Lower leg skin (tissue), 4 donors: Measurements from ENCODE around the gene GPR75. TPM values are rescaled to one million over a fixed set of nuclear protein-coding genes. Genes with fewer than 3 reads are reported as not detected.

ENCODE experiments used
- DNase-seq, 2 donors: peaks; one replicate each; pipeline ENCODE4 v3.0.0-alpha.2; 2019; ENCODE audit warnings: low spot score in 2 of 2
- H3K4me3 ChIP-seq: fragments of 200-600 bp; sonication (generic); 2 replicates; pipeline ENCODE4 v1.5.1; 2017; ENCODE audit warnings: mild to moderate bottlenecking, low read depth; ENCODE audit not compliant: poor library complexity, severe bottlenecking
- POLR2A ChIP-seq, 2 donors: fragments of 450-650 bp; IDR thresholded peaks; one replicate each; pipeline ENCODE4 v1.6.1; 2016 to 2017; ENCODE audit warnings: antibody characterized with exemption in 2 of 2, mild to moderate bottlenecking in 1 of 2, moderate library complexity in 1 of 2
- WGBS, 2 donors: methylation state at CpG; one replicate each; pipeline ENCODE4 v1.1.5; 2018; 5-methylcytosine and 5-hydroxymethylcytosine counted together
- intact Hi-C: fragments of 100-400 bp; cut with DNase I; formaldehyde crosslinking; loops from one replicate; pipeline ENCODE4 v1.15.0; 2023; ENCODE audit warnings: low total_unique reads
- total RNA-seq, 4 donors: library from RNA; depleted of rRNA; stranded (reverse); fragments of >200 nt; gene quantifications; one replicate each; pipeline ENCODE4 v1.1.0, GENCODE V29; 2016
- TF ChIP-seq, protein P1 (sequence below), 3 donors: fragments of 450-650 bp; IDR thresholded peaks; one replicate each; pipeline ENCODE4 v1.5.1; 2016; ENCODE audit warnings: antibody characterized with exemption in 3 of 3, mild to moderate bottlenecking in 3 of 3, moderate library complexity in 2 of 3

The GPR75 gene
- total RNA-seq, 4 donors from 2014 or later, result 1.1 to 6.3 (median 2.2) TPM

DNA sequence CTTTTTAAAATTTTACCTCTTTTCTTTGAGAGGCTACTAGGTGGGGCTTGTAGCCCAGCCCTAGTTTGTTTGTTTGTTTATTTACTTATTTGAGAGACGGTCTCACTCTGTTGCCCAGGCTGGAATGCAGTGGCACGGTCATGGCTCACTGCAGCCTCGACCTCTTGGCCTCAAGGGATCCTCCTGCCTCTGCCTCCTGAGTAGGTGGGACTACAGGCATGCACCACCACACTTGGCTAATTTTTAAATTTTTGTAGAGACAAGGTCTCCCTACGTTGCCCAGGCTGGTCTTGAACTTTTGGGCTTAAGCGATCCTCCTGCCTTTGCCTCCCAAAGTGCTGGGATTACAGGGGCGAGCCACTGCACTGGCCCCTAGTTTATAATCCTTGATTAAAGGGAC lies 38.0 kb downstream of the GPR75 start:
- intact Hi-C loops, result no loop called here
- H3K4me3 ChIP-seq, result no peak overlapping the region
- DNase-seq, result no peak
- no peak for TF ChIP-seq POLR2A (IDR thresholded peaks at IDR 0.05)
- TF ChIP-seq, protein P1, sequence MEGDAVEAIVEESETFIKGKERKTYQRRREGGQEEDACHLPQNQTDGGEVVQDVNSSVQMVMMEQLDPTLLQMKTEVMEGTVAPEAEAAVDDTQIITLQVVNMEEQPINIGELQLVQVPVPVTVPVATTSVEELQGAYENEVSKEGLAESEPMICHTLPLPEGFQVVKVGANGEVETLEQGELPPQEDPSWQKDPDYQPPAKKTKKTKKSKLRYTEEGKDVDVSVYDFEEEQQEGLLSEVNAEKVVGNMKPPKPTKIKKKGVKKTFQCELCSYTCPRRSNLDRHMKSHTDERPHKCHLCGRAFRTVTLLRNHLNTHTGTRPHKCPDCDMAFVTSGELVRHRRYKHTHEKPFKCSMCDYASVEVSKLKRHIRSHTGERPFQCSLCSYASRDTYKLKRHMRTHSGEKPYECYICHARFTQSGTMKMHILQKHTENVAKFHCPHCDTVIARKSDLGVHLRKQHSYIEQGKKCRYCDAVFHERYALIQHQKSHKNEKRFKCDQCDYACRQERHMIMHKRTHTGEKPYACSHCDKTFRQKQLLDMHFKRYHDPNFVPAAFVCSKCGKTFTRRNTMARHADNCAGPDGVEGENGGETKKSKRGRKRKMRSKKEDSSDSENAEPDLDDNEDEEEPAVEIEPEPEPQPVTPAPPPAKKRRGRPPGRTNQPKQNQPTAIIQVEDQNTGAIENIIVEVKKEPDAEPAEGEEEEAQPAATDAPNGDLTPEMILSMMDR (IDR thresholded peaks at IDR 0.05), result no peak
- 91 to 92% methylated on average over 6 of the region's 6 CpGs for WGBS, 2 donors

DNA sequence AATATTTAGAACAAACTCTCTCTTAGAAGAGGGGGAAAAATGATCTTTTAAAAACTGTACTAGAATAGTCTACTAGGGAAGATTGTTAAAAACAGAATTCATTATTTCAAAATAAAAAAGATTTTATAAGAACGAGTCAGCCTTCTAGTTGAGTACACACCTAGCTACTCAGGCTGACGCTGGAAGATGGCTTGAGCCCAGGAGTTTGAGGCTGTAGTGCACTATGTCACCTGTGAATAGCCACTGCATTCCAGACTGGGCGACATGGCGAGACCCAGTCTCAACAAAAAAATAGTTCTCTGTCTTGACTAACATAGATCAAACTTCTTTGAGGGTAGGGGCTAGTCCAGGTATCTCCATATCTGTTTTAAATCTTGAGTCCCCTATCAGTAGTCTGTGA lies 39.1 kb downstream of the GPR75 start:
- 80 to 88% methylated on average over 4 of the region's 4 CpGs for WGBS, 2 donors
- no peak overlapping the region for H3K4me3 ChIP-seq
- no peak for DNase-seq
- no peak for TF ChIP-seq POLR2A (IDR thresholded peaks at IDR 0.05)
- TF ChIP-seq, protein P1 (IDR thresholded peaks at IDR 0.05), result no peak
- intact Hi-C loops, result no loop called here

DNA sequence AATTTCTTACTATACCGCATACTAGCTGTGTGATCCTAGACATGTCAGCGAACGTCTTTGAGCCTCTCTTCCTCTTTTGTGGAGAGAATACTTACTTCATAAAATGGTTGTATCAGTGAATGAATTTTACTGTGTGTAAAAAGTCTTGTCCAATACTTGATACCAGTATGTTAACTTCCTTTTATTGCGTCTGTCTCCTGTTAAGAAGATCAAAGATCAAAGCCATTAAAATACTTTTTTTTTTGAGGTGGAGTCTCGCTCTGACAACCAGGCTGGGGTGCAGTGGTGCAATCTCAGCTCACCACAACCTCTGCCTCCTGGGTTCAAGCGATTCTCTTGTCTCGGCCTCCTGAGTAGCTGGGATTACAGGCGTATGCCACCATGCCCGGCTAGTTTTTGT lies 39.7 kb downstream of the GPR75 start:
- WGBS, 2 donors, result 87 to 91% methylated on average over 9 of the region's 9 CpGs
- TF ChIP-seq POLR2A (IDR thresholded peaks at IDR 0.05), result no peak
- TF ChIP-seq, protein P1 (IDR thresholded peaks at IDR 0.05), result no peak
- intact Hi-C loops, result no loop called here
- H3K4me3 ChIP-seq, result no peak overlapping the region
- DNase-seq, result no peak

DNA sequence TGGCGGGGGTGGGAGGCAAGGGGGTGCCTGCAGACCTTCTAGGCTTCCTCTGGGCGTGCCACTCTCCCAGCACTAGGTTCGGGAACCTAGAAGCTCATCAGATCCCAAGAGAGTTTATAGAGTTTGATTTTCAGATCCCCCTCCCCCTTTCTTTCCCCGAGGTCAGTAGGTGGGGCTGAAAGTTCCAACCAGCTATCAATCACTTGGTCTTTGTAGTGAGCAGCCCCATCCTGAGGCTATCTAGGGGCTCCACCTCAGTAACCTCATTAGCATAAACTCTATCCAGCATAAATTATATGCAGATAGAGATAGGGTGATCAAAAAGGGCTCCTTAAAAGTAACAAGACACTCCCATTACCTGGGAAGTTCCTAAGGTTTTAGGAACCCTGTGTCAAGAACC lies 40.1 kb downstream of the GPR75 start:
- no peak overlapping the region for H3K4me3 ChIP-seq
- TF ChIP-seq, protein P1 (IDR thresholded peaks at IDR 0.05), result no peak
- no peak for TF ChIP-seq POLR2A (IDR thresholded peaks at IDR 0.05)
- no peak for DNase-seq
- WGBS, 2 donors, result 71 to 74% methylated on average over 4 of the region's 4 CpGs
- intact Hi-C loops, result no loop called here

DNA sequence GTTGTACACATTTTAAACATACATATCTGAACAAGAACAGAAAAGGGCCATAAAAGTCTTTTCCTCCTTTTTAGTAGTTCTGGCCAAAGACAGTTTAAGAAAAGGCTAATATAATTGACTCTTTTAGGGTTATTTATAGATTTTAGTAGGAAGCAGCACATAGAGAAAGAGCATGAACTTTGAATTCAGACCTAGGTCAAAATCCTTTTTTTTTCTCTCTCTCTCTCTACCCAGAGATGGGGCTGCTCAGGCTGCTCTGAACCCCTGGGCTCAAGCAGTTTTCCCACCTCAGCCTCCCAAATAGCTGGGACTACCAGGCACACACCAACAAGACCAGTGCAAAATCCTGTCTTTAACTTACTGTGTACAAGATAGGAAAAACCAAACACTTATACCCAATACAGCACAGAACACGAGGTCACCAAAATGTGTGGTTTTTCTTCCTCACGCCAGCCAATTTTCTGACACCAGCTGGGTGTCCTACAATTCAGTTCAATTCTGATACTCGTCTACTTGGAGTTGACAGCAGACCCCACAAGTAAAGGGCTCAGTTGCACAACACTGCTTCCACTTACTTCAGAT lies 40.8 kb downstream of the GPR75 start:
- TF ChIP-seq POLR2A (IDR thresholded peaks at IDR 0.05), result no peak
- TF ChIP-seq, protein P1 (IDR thresholded peaks at IDR 0.05), result no peak
- intact Hi-C loops, result no loop called here
- 76 to 85% methylated on average over 3 of the region's 3 CpGs for WGBS, 2 donors
- H3K4me3 ChIP-seq, result no peak overlapping the region
- no peak for DNase-seq

DNA sequence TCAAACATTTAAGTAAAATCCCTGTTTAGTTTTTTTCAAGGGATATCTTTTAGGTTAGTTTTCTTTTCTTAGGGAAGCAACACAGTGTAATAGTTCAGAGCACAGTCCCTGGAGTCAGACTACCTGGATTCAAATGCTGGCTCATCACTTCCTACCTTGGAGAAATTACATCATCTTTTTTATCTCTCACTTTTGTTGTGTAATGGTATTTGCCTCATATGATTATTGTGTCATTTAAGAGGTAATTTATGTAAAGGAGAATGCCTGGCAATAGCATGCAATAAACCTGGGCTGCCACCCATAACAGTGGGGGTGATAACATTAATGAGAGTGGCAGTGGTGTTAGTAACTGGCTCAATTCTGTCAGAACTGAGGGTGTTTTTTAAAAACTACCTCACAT lies 46.6 kb downstream of the GPR75 start:
- no peak for TF ChIP-seq POLR2A (IDR thresholded peaks at IDR 0.05)
- TF ChIP-seq, protein P1 (IDR thresholded peaks at IDR 0.05), result no peak
- DNase-seq, result no peak
- intact Hi-C loops, result no loop called here
- no peak overlapping the region for H3K4me3 ChIP-seq
